CD4-positive, alpha-beta T cell treated with Interleukin-21 for 1 hour (primary cell): ENCODE results near the gene RTP4.
"Not testable (repeated sequence)": the region's sequence is repeated elsewhere in the genome, so short reads cannot be mapped to it uniquely, and the experiment has no call there.

Experiments
- DNase-seq: peaks from one replicate; pipeline ENCODE4 v3.0.0-alpha.2; 2020

Gene RTP4

GRCh38 chr3:187370051-187370450, 1.9 kb downstream of the RTP4 start:
- no peak for DNase-seq

DNA sequence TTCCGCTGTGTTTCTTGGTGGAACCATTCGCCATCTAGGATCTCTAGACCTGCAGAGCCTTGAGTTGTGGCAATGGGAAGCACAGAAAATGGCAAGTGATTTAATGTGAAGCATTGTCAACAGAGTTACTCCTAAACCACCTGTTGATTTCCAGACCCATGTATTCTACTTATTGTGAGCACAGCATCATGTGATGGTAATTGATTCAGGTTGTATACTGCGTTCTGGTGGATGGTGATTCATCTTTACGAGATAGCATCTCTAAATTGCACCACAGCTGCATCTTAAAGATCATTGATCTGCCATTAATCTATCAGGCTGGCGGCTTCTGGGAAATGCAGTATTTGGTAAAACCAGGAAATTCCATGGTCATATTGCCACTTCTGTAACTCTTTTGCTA, 7.4 kb downstream of the RTP4 start:
- no peak for DNase-seq

- no peak for DNase-seq
Measured at GRCh38 chr3:187377842-187378241, 9.7 kb downstream of the RTP4 start.

GRCh38 chr3:187382609-187383151, 14.5 kb downstream of the RTP4 start:
- DNase-seq = no peak

- no peak for DNase-seq
Measured at GRCh38 chr3:187383246-187383645, 15.1 kb downstream of the RTP4 start.

DNA sequence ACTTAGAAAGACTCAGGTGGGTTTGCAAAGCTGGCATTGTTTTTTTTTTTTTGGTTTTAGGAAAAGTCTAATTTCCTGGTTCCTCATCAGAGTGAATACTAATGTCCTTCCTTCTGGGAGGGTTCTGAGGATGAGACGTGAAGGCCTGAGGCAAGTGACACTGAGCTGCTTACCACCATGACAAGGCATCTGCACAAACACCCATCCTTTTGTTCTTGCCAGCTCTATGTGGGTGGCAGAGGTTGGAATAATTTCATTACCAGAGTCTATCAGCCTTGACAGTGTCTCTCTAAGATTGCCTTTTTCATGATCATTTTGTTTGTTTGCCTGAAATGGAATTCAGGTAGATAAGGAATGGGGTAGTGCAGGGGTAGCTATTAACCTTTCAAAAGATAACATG, 17.1 kb downstream of the RTP4 start:
- no peak for DNase-seq

GRCh38 chr3:187396661-187397060, 28.5 kb downstream of the RTP4 start:
- no peak for DNase-seq

DNA sequence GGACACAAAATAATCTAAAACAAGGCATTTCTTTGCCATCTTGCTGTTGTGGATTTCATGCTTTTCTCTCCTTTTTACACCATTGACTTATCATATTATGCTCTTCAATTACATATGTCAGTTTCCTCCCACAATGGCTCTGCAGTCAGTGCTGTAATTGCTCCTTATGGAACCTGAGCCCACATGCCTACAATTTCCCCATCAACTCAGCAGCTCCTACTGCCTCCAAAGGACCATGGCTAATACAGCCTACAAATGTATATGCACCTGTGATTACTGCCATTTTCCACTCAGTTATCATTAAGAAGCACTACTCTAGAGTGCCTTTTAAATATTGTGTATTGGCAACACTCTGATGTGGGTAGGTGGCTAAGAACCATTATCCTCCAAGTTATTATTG, 30.8 kb downstream of the RTP4 start:
- no peak for DNase-seq

DNA sequence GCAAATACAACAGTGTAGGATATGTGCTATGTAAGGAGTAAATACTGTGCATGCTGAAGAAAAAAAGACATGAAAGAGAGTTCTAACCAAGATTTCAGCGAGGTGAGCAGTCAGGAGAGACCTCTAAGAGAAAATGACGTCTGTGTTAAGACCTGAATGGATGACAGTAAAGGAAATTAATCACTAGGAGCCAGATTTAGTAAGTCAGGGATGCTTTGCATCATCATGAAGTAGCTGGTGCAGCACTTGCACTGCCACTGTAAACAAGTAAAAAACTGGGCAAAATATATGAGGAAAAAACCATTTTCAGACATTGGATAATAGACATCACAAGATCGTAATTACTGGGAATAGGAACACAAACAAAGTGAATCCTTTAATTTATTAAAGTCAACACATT, 32.6 kb downstream of the RTP4 start:
- no peak for DNase-seq

GRCh38 chr3:187401856-187402255, 33.7 kb downstream of the RTP4 start:
- DNase-seq = no peak

DNA sequence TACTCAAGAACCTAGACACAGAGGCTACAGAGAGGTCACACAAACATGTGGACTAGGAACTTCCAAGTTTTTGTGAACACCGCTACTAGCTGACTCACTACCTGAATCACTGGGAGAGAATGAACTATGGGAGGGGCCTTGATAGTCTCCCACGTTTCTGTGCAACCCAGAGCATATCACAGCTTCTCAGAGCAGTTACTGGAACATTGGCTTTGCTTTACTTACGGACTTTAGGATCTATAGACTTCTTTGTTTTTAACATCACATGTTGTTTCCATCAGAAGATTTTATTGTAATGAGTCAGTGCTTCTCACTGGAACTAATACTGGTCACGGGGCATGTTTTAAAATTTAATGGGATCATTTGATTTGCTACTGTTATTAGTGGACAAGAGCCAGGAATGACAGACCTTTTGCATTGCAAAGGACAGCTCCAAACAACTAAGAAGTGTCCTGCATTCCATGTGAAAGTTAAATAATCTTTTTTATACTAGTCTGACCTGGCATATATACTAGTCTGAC, 35.6 kb downstream of the RTP4 start:
- DNase-seq = no peak

- no peak for DNase-seq
Measured at GRCh38 chr3:187406927-187407326, 38.7 kb downstream of the RTP4 start.

DNA sequence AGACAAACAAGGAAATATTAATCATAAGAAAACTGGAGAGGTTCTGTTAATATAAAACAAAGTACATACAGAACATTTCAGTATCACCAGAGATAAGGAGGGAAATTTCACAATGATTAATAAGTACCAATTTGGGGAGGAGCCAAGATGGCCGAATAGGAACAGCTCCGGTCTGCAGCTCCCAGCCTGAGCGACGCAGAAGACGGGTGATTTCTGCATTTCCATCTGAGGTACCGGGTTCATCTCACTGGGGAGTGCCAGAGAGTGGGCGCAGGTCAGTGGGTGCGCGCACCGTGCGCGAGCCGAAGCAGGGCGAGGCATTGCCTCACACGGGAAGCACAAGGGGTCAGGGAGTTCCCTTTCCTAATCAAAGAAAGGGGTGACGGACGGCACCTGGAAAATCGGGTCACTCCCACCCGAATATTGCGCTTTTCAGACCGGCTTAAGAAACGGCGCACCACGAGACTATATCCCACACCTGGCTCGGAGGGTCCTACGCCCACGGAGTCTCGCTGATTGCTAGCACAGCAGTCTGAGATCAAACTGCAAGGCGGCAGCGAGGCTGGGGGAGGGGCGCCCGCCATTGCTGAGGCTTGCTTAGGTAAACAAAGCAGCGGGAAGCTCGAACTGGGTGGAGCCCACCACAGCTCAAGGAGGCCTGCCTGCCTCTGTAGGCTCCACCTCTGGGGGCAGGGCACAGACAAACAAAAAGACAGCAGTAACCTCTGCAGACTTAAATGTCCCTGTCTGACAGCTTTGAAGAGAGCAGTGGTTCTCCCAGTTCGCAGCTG, 44.0 kb downstream of the RTP4 start:
- DNase-seq = not testable (repeated sequence)
